Activated CD8-positive, alpha-beta memory T cell treated with anti-CD3 and anti-CD28 coated beads for 48 hours (primary cell): ENCODE data around the gene GOLGA6L25.
"Not testable (repeated sequence)": the region's sequence is repeated elsewhere in the genome, so short reads cannot be mapped to it uniquely, and the experiment has no call there.

Experiments used
- DNase-seq, 3 experiments: peaks; one replicate each; pipeline ENCODE4 v3.0.0-alpha.2; 2020; ENCODE audit warnings: low read depth in 2 of 3, low spot score in 2 of 3

The GOLGA6L25 gene

GRCh38 chr15:28553268-28553667 is at the start of gene GOLGA6L25:
GOLGA6L25 (plus strand) TSS chr15:28553568; CDS start chr15:28553629, 61 bp downstream.
- DNase-seq = not testable (repeated sequence)

- not testable (repeated sequence) for DNase-seq
Measured at GRCh38 chr15:28508217-28508889, 45.0 kb upstream of the GOLGA6L25 start.

DNA sequence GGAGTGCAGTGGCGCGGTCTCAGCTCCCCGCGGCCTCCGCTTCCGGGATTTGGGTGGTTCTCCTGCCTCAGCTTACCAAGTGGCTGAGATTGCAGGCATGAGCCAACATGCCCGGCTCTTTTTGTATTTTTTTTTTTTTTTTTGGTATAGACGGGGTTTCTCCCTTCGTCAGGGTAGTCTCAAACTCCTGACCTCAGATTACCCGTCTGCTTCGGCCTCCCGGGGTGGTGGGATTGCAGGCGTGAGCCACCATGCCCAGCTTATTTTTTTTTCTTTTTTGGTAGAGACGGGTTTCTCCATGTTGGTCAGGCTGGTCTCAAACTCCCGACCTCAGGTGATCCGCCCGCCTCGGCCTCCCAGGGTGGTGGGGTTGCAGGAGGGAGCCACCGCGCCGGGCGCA is 39.2 kb upstream of the GOLGA6L25 start:
- DNase-seq = not testable (repeated sequence)

DNA sequence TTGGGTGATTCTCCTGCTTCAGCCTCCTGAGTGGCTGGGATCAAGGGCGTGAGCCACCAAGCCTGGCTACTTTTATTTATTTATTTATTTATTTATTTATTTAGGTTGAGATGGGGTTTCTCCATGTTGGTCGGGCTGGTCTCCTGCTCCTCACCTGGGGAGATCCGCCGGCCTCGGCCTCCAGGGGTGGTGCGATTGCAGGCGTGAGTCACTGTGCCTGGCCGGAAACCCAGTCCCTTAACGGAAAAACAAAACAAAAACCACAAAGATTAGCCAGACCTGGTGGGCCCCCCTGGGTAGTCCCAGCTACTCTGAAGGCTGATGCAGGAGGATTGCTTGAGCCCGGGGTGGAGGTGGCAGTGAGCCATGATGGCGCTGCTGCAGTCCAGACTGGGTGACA is 38.2 kb upstream of the GOLGA6L25 start:
- not testable (repeated sequence) for DNase-seq

- not testable (repeated sequence) for DNase-seq
Measured at GRCh38 chr15:28532954-28533353, 20.4 kb upstream of the GOLGA6L25 start, which contains the start of gene GOLGA8G. GOLGA8G (minus strand) TSS chr15:28532971; CDS start chr15:28532909, 62 bp downstream.

- not testable (repeated sequence) for DNase-seq
Measured at GRCh38 chr15:28573351-28573750, 20.0 kb downstream of the GOLGA6L25 start.

- not testable (repeated sequence) for DNase-seq
Measured at GRCh38 chr15:28588977-28589606, 35.7 kb downstream of the GOLGA6L25 start.

GRCh38 chr15:28589769-28590168 is 36.4 kb downstream of the GOLGA6L25 start:
- DNase-seq = not testable (repeated sequence)

- not testable (repeated sequence) for DNase-seq
Measured at GRCh38 chr15:28592395-28592794, 39.0 kb downstream of the GOLGA6L25 start.

- DNase-seq = not testable (repeated sequence)
Measured at GRCh38 chr15:28593424-28594129, 40.2 kb downstream of the GOLGA6L25 start.

DNA sequence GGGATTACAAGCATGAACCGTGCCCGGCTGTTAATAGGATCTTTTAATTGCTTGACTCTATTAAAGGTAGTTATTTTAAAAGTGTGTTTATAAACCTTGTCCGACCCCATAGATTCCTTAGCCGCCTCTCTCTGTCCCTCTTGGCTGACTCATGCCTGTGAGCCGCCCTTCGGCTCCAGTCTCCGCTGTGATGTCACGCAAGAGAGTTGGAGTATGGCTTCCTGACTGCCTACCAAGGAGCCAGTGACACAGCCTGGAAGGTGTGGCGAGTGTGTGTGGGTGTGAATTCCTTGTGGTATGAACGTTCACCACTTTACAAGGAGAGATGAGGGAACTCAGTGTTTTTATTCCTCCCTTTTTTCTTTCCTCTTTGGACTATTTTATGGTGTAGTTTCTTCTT is 44.1 kb downstream of the GOLGA6L25 start:
- not testable (repeated sequence) for DNase-seq

DNA sequence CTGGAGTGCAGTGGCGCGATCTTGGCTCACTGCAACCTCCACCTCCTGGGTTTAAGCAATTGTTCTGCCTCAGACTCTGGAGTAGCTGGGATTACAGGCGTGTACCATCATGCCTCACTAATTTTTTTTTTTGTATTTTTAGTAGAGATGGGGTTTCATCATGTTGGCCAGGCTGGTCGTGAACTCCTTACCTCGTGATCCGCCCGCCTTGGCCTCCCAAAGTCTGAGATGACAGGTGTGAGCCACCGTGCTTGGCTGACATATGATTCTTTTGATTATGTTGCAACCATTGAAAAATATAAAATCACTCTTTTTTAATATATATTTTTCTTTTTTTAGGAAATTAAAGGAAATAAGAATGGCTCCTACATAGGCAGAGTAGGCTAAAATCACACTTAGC is 44.8 kb downstream of the GOLGA6L25 start:
- DNase-seq = not testable (repeated sequence)

GRCh38 chr15:28602152-28602551 is 48.8 kb downstream of the GOLGA6L25 start:
- not testable (repeated sequence) for DNase-seq
